ENCODE results near the gene KRTAP7-1.
A peak's percentile ranks its signal among the peaks of the same experiment; 100 is the strongest.

KRTAP7-1 gene, protein sequence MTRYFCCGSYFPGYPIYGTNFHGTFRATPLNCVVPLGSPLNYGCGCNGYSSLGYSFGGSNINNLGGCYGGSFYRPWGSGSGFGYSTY

DNA sequence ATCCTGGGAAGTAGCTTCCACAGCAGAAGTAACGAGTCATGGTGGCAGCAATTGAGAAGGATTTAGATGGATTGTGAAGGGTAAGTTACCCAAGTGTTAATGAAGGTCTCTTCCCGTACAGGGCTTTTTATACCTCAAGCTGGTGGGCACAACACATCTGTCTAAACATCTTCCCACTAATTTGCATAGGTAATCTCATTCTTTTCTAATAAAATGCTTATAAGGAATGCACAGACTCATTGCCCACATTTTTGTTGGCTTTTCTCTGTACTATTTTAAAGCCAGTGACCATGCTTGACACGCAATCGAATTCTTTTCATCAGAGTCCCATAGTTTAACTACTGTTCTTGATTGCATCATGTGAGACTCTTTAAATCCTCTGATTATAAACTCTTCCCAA, at the start of gene KRTAP7-1:
TSS of gene KRTAP7-1 (minus strand) at position 101 of the 400 bp plus-strand sequence. CDS start at position 40, 61 bp downstream.
- DNase-seq: no peak

- no peak for DNase-seq
Measured at GRCh38 chr21:30874526-30874925, 45.0 kb upstream of the KRTAP7-1 start.

DNA sequence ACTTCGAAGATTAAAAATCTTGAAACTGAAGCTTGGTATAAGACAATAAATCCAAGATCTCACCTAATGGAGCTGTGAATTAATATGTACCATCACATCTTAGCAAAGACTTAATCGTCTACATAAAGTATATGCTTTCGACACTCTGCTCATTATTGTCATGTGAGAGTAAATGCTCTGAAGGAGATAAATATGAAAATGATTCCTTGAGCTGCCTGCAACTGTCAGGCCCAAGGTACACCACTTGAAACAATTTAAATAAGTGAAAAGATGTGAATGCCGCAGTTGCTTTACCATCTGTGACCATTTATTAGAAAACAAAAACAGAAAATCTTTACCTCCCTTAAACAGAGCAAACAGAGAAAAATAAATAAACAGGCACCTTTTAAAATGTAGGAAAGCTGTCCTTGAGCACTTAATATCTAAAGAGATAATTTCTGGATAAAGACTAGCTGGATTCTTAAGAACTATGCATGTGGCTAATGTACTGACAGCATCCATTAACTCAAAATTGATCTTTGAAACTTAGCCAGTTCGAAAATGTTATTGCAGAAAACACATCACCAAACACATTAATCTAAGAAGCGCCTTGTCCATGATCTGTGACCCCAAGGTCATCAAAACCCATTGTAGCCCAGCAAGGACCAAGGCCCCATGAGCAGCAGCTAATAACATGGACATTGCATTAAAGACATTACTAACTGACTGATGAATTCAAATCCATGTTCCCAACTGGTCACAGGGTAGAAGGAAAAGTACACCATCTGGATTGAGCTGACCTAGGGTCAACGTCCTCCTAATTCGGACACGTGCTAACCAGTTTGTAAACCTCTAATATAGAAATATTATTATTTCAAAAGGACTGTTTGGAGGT, 18.3 kb upstream of the KRTAP7-1 start:
- DNase-seq: no peak

- no peak for DNase-seq
Measured at GRCh38 chr21:30842990-30843389, 13.4 kb upstream of the KRTAP7-1 start.

DNA sequence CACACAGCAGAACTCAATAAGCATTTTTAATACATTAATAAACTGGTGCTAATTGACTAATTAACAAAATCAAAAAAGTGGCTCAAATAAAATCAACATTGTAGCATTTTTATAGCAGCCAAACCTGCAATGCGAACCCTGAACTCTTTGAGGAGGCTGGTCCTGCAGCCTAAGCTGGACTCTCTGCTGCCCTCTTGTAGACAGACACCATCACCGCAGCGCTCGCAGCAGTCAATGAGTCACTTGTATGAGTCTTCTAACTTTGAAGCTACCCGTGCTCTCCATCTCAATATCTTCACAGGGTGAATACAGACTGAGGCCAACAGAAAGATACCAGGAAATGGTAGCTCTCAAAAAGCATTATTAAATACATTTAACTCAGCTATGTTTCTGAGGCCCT, 9.7 kb upstream of the KRTAP7-1 start:
- DNase-seq: no peak

DNA sequence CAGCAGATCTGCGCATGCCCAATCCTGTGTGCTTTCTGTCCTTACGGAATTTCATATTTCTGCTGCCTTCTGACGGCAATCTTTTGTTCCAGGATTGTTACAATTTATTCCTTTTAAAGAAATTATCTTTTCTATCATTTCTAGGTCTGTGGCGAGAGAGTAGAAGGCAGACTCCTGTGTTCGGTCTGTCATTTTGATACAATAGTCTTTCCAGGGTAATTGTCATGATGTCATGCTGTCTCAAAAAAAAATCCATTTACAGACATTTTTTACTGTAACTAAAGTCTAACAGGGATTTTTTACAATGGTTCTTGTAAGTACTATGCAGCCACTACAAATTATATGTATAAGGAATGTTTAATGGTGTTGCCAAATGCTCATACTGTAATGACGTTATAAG, 9.0 kb upstream of the KRTAP7-1 start:
- no peak for DNase-seq

DNA sequence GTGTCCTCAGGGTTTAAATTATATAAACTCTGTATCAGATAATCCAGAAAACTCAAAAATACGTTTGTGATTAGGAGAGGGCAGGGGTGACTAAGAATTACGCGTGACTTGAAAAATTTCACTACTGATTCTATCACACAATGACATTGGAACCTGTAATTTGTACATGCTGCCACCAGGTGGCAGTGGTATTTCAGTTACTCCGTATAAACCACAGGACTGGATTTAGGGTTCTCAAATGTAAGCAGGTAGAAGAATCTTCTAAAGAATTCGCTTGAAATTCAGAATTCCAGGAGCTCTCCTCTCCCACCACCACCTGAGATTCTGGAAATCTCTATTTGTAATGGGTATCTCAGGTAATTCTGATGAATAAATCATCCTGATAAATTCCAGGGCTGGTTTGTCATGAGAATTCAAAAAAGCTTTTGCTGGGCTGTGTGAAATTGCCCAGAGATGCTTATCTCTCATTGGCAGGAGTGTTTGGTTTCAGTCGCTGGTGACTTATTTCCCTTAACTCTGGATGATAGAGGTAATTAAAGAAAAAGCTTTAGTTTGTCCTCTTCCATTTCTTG, 1.7 kb upstream of the KRTAP7-1 start:
- peak; percentile 38 for DNase-seq

GRCh38 chr21:30818837-30819610, 10.5 kb downstream of the KRTAP7-1 start:
- no peak for DNase-seq

GRCh38 chr21:30813174-30813573, 16.4 kb downstream of the KRTAP7-1 start, which contains the start of gene KRTAP8-1:
KRTAP8-1 (minus strand) TSS chr21:30813274; CDS start chr21:30813220, 54 bp downstream.
- DNase-seq: no peak

- no peak for DNase-seq
Measured at GRCh38 chr21:30800605-30801004, 29.0 kb downstream of the KRTAP7-1 start.

- DNase-seq: no peak
Measured at GRCh38 chr21:30793581-30794314, 35.8 kb downstream of the KRTAP7-1 start.

GRCh38 chr21:30779249-30779648, 50.3 kb downstream of the KRTAP7-1 start:
- DNase-seq: no peak
